22Rv1 (cell line): ENCODE data around the gene GORASP2.

Experiments used
- ZFX ChIP-seq: fragments of 450-650 bp; IDR thresholded peaks from 2 replicates; pipeline ENCODE4 v1.6.1; 2017; ENCODE audit warnings: antibody characterized with exemption, borderline replicate concordance
- TF ChIP-seq, protein P1 (sequence below): fragments of 450-650 bp; IDR thresholded peaks from 2 replicates; pipeline ENCODE4 v1.5.1; 2017; ENCODE audit warnings: mild to moderate bottlenecking

DNA sequence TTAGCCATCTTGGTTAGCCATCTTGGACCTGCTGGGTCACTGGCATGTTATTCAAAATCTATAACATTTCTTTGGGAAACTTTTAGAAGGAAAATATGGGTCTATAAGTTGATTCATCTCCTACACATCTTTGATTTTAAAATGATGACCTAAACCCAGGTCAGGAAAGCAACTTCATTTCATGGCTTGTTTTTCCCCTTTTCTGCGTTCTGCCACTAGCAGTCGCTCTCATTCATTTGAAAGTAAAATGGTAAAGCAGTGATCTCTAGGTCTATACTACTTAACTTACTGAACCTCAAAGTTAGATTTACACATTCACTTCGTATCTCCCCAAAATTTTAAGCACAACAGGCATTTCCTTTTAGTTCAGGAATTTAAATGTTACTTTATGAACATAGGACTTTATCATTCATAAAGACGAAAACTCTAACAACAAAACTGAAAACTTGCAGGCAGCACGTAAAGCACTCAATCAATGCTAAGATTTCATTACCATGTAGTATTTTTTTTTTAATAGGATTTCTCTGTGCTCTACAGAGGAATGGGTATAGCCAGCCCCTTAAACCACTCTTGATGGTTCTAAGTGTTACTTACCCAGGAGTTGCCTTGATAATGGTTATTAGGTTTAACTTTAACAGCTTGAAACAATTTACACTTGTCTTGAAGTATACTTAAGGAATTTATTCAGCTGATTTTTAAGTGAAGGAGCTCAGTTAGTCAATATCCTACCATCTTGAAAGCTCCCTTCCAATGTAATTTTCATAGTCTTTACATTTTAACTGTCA, 62.5 kb downstream of the GORASP2 start:
- TF ChIP-seq, protein P1, sequence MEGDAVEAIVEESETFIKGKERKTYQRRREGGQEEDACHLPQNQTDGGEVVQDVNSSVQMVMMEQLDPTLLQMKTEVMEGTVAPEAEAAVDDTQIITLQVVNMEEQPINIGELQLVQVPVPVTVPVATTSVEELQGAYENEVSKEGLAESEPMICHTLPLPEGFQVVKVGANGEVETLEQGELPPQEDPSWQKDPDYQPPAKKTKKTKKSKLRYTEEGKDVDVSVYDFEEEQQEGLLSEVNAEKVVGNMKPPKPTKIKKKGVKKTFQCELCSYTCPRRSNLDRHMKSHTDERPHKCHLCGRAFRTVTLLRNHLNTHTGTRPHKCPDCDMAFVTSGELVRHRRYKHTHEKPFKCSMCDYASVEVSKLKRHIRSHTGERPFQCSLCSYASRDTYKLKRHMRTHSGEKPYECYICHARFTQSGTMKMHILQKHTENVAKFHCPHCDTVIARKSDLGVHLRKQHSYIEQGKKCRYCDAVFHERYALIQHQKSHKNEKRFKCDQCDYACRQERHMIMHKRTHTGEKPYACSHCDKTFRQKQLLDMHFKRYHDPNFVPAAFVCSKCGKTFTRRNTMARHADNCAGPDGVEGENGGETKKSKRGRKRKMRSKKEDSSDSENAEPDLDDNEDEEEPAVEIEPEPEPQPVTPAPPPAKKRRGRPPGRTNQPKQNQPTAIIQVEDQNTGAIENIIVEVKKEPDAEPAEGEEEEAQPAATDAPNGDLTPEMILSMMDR, result no peak
- TF ChIP-seq ZFX, result no peak
